Kidney epithelial cell (primary cell): ENCODE results near the gene SLC38A9. TPM values are rescaled to one million over a fixed set of nuclear protein-coding genes. Genes with fewer than 3 reads are reported as not detected.
A peak's percentile ranks its signal among the peaks of the same experiment; 100 is the strongest.

ENCODE experiments used
- DNase-seq: peaks from one replicate; pipeline ENCODE4 v3.0.0-alpha.2; 2010; ENCODE audit warnings: low read depth
- H3K27me3 ChIP-seq: 2 replicates; pipeline ENCODE4 v1.6.0; 2011; ENCODE audit warnings: low read length; ENCODE audit not compliant: control insufficient read depth, insufficient read depth
- H3K36me3 ChIP-seq: 2 replicates; pipeline ENCODE4 v1.5.1; 2011; ENCODE audit warnings: low read length; ENCODE audit not compliant: control insufficient read depth, insufficient read depth
- H3K4me3 ChIP-seq: 2 replicates; pipeline ENCODE4 v1.5.1; 2011; ENCODE audit warnings: low read depth, mild to moderate bottlenecking, control low read depth, low read length
- total RNA-seq: library from RNA; depleted of rRNA; stranded (reverse); fragments of >200 nt; gene quantifications from 2 replicates; pipeline ENCODE4 v1.2.3, GENCODE V29; 2015
- TF ChIP-seq, protein P1 (sequence below): IDR thresholded peaks from 2 replicates; pipeline ENCODE4 v1.5.1; 2011; ENCODE audit warnings: mild to moderate bottlenecking, moderate library complexity, low read length, control low read depth, inconsistent platforms; ENCODE audit not compliant: insufficient read depth, poor library complexity, severe bottlenecking

The SLC38A9 gene
- total RNA-seq, 1 donor from 2014 or later, result 21.5 TPM

DNA sequence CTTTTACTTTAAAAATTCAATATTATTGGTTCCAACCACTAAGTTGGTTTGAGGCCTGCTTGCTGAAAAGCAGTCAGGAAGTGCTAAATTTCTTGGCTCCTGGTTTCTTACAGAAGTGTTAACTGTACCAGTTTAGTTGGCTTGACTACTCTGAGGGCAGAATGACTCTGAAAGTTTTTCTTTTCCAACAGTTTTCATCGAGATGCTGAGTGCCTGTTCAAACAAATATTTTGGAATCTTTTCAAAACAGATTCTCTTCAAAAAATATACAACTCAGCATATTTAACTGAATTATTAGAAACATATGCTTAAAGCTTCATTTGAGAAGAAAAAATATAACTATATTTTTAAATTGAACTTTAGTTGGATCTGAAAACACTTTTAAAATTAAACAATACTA, 37.0 kb downstream of the SLC38A9 start:
- H3K4me3 ChIP-seq, result no peak overlapping the region
- TF ChIP-seq, protein P1, sequence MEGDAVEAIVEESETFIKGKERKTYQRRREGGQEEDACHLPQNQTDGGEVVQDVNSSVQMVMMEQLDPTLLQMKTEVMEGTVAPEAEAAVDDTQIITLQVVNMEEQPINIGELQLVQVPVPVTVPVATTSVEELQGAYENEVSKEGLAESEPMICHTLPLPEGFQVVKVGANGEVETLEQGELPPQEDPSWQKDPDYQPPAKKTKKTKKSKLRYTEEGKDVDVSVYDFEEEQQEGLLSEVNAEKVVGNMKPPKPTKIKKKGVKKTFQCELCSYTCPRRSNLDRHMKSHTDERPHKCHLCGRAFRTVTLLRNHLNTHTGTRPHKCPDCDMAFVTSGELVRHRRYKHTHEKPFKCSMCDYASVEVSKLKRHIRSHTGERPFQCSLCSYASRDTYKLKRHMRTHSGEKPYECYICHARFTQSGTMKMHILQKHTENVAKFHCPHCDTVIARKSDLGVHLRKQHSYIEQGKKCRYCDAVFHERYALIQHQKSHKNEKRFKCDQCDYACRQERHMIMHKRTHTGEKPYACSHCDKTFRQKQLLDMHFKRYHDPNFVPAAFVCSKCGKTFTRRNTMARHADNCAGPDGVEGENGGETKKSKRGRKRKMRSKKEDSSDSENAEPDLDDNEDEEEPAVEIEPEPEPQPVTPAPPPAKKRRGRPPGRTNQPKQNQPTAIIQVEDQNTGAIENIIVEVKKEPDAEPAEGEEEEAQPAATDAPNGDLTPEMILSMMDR, result no peak
- DNase-seq, result no peak

GRCh38 chr5:55674340-55674739, 37.8 kb downstream of the SLC38A9 start:
- Histone ChIP-seq H3K4me3 (no peak overlapping the region), H3K27me3 (no peaks in the 10 kb centered on the region), H3K36me3 (no peaks in the 10 kb centered on the region)
- TF ChIP-seq, protein P1, result no peak
- no peak for DNase-seq

More for the DNA sequence above, 37.0 kb downstream of the SLC38A9 start:
- no peaks in the 10 kb centered on the region for H3K27me3 ChIP-seq
- H3K36me3 ChIP-seq, result no peaks in the 10 kb centered on the region

DNA sequence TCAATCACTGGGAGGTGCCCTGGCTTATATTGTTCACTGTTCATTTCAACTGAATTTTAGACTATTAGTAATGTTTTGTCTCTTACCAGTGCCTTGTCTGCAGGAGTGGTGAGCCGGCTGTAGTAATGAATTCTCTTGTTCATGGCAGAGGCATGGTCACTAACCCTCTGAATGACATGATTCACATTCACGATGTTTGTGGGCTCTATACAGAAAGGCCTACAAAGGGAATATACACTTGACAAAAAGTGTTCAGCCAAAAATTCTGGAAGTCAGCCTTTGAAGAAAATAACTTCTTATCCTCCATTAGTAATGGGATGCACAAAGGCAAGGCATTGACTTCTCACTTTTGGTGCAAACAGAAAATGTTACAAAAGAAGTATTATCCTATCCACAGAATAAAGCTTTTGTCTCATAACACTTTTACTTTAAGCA, 39.6 kb downstream of the SLC38A9 start:
- H3K4me3 ChIP-seq, result no peak overlapping the region
- H3K27me3 ChIP-seq, result no peaks in the 10 kb centered on the region
- no peak for DNase-seq
- no peaks in the 10 kb centered on the region for H3K36me3 ChIP-seq
- TF ChIP-seq, protein P1, result no peak

GRCh38 chr5:55671975-55672374, 40.1 kb downstream of the SLC38A9 start:
- no peak for DNase-seq
- Histone ChIP-seq H3K4me3 (no peak overlapping the region), H3K27me3 (no peaks in the 10 kb centered on the region), H3K36me3 (no peaks in the 10 kb centered on the region)
- TF ChIP-seq, protein P1, result no peak

DNA sequence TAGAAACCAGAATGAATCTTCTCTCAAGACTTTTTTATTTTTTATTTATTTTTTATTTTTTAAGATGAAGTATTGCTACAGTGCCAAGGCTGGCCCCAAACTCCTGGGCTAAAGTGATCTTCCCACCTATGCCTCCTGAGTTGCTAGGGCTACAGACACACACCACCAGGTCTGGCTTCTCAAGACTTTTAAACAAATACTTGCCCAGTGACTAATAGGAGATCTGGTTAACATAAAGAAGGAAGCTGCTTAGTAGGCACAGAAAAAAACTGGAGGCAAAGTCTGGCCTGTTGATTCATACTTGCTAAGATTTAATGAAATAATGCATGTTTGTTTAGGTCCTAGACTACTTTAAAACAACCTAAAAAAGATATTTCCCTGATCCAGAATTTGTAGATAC, 43.8 kb downstream of the SLC38A9 start:
- TF ChIP-seq, protein P1, result no peak
- no peak overlapping the region for H3K4me3 ChIP-seq
- no peaks in the 10 kb centered on the region for H3K27me3 ChIP-seq
- DNase-seq, result peak; percentile 77
- H3K36me3 ChIP-seq, result no peaks in the 10 kb centered on the region

- no peak for DNase-seq
- no peaks in the 10 kb centered on the region for H3K36me3 ChIP-seq
- H3K27me3 ChIP-seq, result no peaks in the 10 kb centered on the region
- TF ChIP-seq, protein P1, result no peak
- H3K4me3 ChIP-seq, result no peak overlapping the region
These were observed 44.2 kb downstream of the SLC38A9 start for GRCh38 chr5:55667938-55668337.
